Measurements from ENCODE around the gene GPR137B.

GPR137B gene

GRCh38 chr1:236257216-236257615 is 114.9 kb downstream of the GPR137B start:
- Histone ChIP-seq H3K27ac (no peak overlapping the region), H3K36me3 (replicated peaks) (no peaks in the 10 kb centered on the region), H3K27me3 (replicated peaks) (no peaks in the 10 kb centered on the region), H3K4me3 (ENCODE audit: low read depth, low read length) (no peak overlapping the region)
- TF ChIP-seq CTCF (IDR thresholded peaks at IDR 0.05; ENCODE audit: low read depth, low read length, missing control alignments), result no peak
- no peak for DNase-seq
- in situ Hi-C loops (cut with HindIII; ENCODE audit: low pct_ligation_motif_present, low sequenced_read_pairs), result no loop called here

DNA sequence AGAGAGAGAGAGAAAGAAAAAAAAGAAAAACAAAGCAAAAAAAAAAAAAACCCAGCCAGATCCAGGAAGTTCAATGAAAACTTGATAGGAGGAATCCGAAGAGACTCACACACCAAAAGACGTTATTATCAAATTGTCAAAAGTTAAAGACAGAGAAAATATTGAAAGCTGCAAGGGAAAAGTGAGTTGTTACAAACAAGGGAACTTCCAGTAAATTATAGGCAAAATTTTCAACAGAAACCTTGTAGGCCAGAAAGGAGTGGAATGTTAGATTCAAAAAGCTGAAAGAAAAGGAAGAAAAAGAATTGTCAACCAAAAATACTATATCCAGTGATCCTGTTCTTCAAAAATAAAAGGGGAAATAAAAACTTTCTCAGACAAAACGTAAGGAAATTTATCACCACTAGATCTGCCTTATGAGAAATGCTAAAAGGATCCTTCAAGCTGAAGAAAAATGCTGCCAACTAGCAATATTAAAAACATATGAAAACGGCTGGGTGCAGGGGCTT is 115.8 kb downstream of the GPR137B start:
- in situ Hi-C loops (cut with HindIII; ENCODE audit: low pct_ligation_motif_present, low sequenced_read_pairs), result no loop called here
- no peak overlapping the region for H3K27ac ChIP-seq
- no peak overlapping the region for H3K4me3 ChIP-seq (ENCODE audit: low read depth, low read length)
- no peaks in the 10 kb centered on the region for H3K27me3 ChIP-seq (replicated peaks)
- no peaks in the 10 kb centered on the region for H3K36me3 ChIP-seq (replicated peaks)
- no peak for TF ChIP-seq CTCF (IDR thresholded peaks at IDR 0.05; ENCODE audit: low read depth, low read length, missing control alignments)
- no peak for DNase-seq

Measured in brain microvascular endothelial cell (primary cell).